OCI-LY3 (cell line): Measurements from ENCODE around the gene USP19.
A peak's percentile ranks its signal among the peaks of the same experiment; 100 is the strongest.

Experiments
- H2AFZ ChIP-seq: fragments of 200-600, 300-600 bp; shearing (Covaris generic); 2 replicates; pipeline ENCODE4 v1.6.0; 2014; ENCODE audit warnings: antibody characterized with exemption, low read depth, low read length
- H3K27ac ChIP-seq: fragments of 200-600, 300-600 bp; sonication (generic); 2 replicates; pipeline ENCODE4 v1.5.1; 2014; ENCODE audit warnings: mild to moderate bottlenecking, low read length, moderate library complexity, mixed read lengths
- H3K27me3 ChIP-seq: fragments of 200-600, 300-600 bp; sonication (generic); 2 replicates; pipeline ENCODE4 v1.6.1; 2014; ENCODE audit warnings: low read depth, low read length, mixed read lengths
- H3K36me3 ChIP-seq: fragments of 200-600, 300-600 bp; sonication (generic); replicated peaks from 2 replicates; pipeline ENCODE3; 2014; ENCODE audit warnings: low read depth, low read length, mixed read lengths
- H3K4me1 ChIP-seq: fragments of 300-600, 200-600 bp; sonication (generic); 2 replicates; pipeline ENCODE4 v1.6.1; 2014; ENCODE audit warnings: low read length, mixed read lengths
- H3K4me2 ChIP-seq: fragments of 200-600, 300-600 bp; sonication (generic); 2 replicates; pipeline ENCODE4 v1.6.1; 2014; ENCODE audit warnings: low read length, mixed read lengths
- H3K4me3 ChIP-seq: fragments of 300-600, 200-600 bp; sonication (generic); 2 replicates; pipeline ENCODE4 v1.5.1; 2014; ENCODE audit warnings: antibody characterized with exemption, mild to moderate bottlenecking, low read length, moderate library complexity
- H3K79me2 ChIP-seq: fragments of 300-600, 200-600 bp; shearing (Covaris generic); 2 replicates; pipeline ENCODE4 v1.6.1; 2014; ENCODE audit warnings: mild to moderate bottlenecking, low read length, mixed read lengths
- H3K9ac ChIP-seq: fragments of 300-600, 200-600 bp; shearing (Covaris generic); 2 replicates; pipeline ENCODE4 v1.6.0; 2014; ENCODE audit warnings: mild to moderate bottlenecking, low read length, moderate library complexity
- H3K9me3 ChIP-seq: fragments of 200-600, 300-600 bp; shearing (Covaris generic); 2 replicates; pipeline ENCODE4 v1.6.1; 2014; ENCODE audit warnings: low read length, mixed read lengths; ENCODE audit not compliant: insufficient read depth
- H4K20me1 ChIP-seq: fragments of 200-600, 300-600 bp; sonication (generic); 2 replicates; pipeline ENCODE4 v1.6.1; 2016; ENCODE audit warnings: low read length, mixed read lengths; ENCODE audit not compliant: insufficient read depth
- CTCF ChIP-seq: fragments of 200-600, 300-600 bp; sonication (generic); IDR thresholded peaks from 2 replicates; pipeline ENCODE4 v1.5.1; 2014; ENCODE audit warnings: antibody characterized with exemption, low read length, low read depth
- EZH2phosphoT487 ChIP-seq: fragments of 200-600 bp; shearing (Covaris generic); IDR thresholded peaks from 2 replicates; pipeline ENCODE4 v1.6.1; 2018; ENCODE audit warnings: antibody characterized with exemption, mixed run types, low read depth

The USP19 gene

DNA sequence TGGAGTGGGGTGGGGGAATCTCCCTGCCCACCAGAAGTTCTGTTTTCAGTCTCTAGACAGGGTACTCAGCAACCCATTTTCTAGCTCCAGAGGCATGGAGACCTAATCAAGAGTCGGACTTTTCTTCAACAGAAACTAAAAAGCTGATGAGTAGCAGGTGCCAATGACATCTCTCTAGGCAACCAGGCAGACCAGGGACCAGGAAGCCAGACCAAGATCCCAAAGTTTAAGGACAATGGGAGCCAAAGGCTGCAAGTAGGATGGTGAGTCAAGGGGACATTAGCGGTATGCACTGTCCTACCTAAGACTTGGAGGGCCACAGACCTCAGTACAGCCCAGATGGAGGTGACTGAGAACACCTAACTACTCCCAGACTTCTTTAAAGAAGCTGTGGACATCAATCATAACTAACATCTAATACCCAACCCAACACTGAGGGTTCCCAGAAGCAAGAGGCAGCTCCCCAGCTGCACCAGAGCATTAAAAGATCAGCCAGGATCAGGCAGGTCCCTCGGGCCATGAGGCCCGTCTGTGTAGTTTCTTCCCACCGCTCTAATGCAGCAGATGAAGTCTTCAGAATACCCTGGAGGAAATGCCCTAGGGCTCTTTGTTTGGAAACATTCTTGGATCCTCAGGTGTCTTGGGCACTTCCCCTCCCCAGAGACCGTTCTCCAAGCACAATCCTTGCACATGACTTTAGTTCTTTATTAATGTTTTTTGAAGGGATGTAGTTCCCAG lies 44.5 kb upstream of the USP19 start:
- TF ChIP-seq CTCF (no peak), EZH2phosphoT487 (no peak)
- Histone ChIP-seq H3K79me2 (peaks cover 40% of the 10 kb centered on the region), H3K27me3 (no peaks in the 10 kb centered on the region), H2AFZ (no peak overlapping the region), H4K20me1 (peaks cover 13% of the 10 kb centered on the region), H3K4me3 (peak overlapping the region; percentile 94), H3K4me2 (peak overlapping the region; percentile 93), H3K4me1 (peaks cover 18% of the 10 kb centered on the region), H3K27ac (peak overlapping the region; percentile 36), H3K9ac (peak overlapping the region; percentile 92), H3K36me3 (peaks cover 41% of the 10 kb centered on the region), H3K9me3 (no peaks in the 10 kb centered on the region)

- Histone ChIP-seq H3K9me3 (no peaks in the 10 kb centered on the region), H3K4me1 (peaks cover 20% of the 10 kb centered on the region), H3K4me3 (no peak overlapping the region), H2AFZ (no peak overlapping the region), H3K4me2 (no peak overlapping the region), H3K36me3 (peaks cover 41% of the 10 kb centered on the region), H4K20me1 (peaks cover 13% of the 10 kb centered on the region), H3K27me3 (no peaks in the 10 kb centered on the region), H3K79me2 (peaks cover 40% of the 10 kb centered on the region), H3K9ac (no peak overlapping the region), H3K27ac (no peak overlapping the region)
- no peak for TF ChIP-seq EZH2phosphoT487
- no peak for TF ChIP-seq CTCF
These were observed 43.0 kb upstream of the USP19 start for GRCh38 chr3:49163609-49164008.

- no peaks in the 10 kb centered on the region for H3K27me3 ChIP-seq
- no peak overlapping the region for H3K27ac ChIP-seq
- no peak overlapping the region for H3K4me2 ChIP-seq
- H3K9ac ChIP-seq: no peak overlapping the region
- H3K36me3 ChIP-seq: peaks cover 41% of the 10 kb centered on the region
- H3K9me3 ChIP-seq: no peaks in the 10 kb centered on the region
- no peak for TF ChIP-seq CTCF
- no peak for TF ChIP-seq EZH2phosphoT487
- H3K4me1 ChIP-seq: peaks cover 25% of the 10 kb centered on the region
- H3K4me3 ChIP-seq: no peak overlapping the region
- peaks cover 13% of the 10 kb centered on the region for H4K20me1 ChIP-seq
- H2AFZ ChIP-seq: no peak overlapping the region
- peaks cover 40% of the 10 kb centered on the region for H3K79me2 ChIP-seq
These were observed 42.3 kb upstream of the USP19 start for GRCh38 chr3:49162751-49163419.

DNA sequence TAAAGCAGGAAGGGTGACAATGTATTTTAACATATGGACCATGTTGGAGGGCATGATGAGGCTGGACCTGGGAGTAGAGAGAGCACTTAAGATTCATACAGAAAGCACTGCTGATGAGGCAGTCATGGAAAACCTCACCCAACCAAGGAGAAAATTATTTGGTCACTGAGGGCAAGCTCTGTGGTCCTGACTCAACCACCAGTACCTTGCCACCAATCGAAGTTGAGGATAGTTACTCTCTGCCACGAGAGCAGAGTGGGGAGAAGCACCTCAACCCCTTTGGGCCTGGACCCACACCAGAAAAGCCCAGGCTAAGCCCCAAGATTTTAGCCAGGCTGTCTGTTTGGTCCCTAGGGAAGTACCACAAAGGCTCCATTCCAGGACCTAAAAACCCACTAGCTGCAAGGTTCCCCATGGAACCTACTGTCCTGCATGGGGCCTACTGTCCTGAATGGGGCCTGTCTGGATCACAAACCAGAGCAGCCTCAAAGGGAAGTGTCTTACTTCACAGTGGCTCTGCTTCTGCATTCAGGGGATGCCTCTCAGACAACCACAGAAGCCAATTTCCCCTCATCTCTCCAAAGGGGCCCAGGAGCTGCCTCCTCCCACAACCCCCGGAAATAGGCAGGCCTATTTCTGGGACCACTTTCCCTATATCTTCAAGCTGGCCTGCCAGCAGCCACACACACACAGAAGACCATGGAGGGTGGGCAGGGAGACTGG lies 41.3 kb upstream of the USP19 start:
- no peaks in the 10 kb centered on the region for H3K9me3 ChIP-seq
- H3K36me3 ChIP-seq: peaks cover 41% of the 10 kb centered on the region

More for the DNA sequence above, 41.3 kb upstream of the USP19 start:
- peaks cover 40% of the 10 kb centered on the region for H3K79me2 ChIP-seq
- no peak overlapping the region for H3K27ac ChIP-seq
- H3K27me3 ChIP-seq: no peaks in the 10 kb centered on the region
- no peak overlapping the region for H3K4me2 ChIP-seq
- H3K4me3 ChIP-seq: no peak overlapping the region
- H3K4me1 ChIP-seq: peaks cover 25% of the 10 kb centered on the region
- no peak overlapping the region for H2AFZ ChIP-seq
- no peak overlapping the region for H3K9ac ChIP-seq
- TF ChIP-seq CTCF (no peak), EZH2phosphoT487 (no peak)
- H4K20me1 ChIP-seq: peaks cover 13% of the 10 kb centered on the region
